Spleen (tissue), 11 donors: Measurements from ENCODE around the gene COL8A1. TPM values are rescaled to one million over a fixed set of nuclear protein-coding genes. Genes with fewer than 3 reads are reported as not detected.

Experiments used
- DNase-seq: peaks from one replicate; pipeline ENCODE4 v3.0.0-alpha.2; 2020
- H3K27ac ChIP-seq, 8 donors: fragments of 200-600 bp; sonication (generic) in 7 of 8; 1 replicate in 4 of 8; 2 replicates in 4 of 8; pipeline versions ENCODE4 v1.5.0 to v1.8.0; 2016 to 2021; ENCODE audit warnings: inconsistent platforms in 4 of 8, mild to moderate bottlenecking in 4 of 8, moderate library complexity in 1 of 8
- H3K27me3 ChIP-seq, 7 donors: fragments of 200-600 bp; sonication (generic) in 6 of 7; replicated peaks in 1 of 7; 1 replicate in 4 of 7; 2 replicates in 3 of 7; pipeline versions ENCODE4 v1.5.0 to v1.8.0; 2016 to 2021; ENCODE audit warnings: inconsistent platforms in 3 of 7, mild to moderate bottlenecking in 1 of 7
- H3K36me3 ChIP-seq, 6 donors: fragments of 200-600 bp; sonication (generic) in 5 of 6; 1 replicate in 4 of 6; 2 replicates in 2 of 6; pipeline versions ENCODE4 v1.5.0 to v1.8.0; 2016 to 2021; ENCODE audit warnings: inconsistent platforms in 2 of 6
- H3K4me1 ChIP-seq, 6 donors: fragments of 200-600 bp; sonication (generic) in 5 of 6; 1 replicate in 3 of 6; 2 replicates in 3 of 6; pipeline versions ENCODE4 v1.5.0 to v1.8.0; 2016 to 2021; ENCODE audit warnings: inconsistent platforms in 3 of 6
- H3K4me3 ChIP-seq, 8 donors: fragments of 200-600 bp; sonication (generic) in 7 of 8; 1 replicate in 4 of 8; 2 replicates in 4 of 8; pipeline versions ENCODE4 v1.5.0 to v1.8.0; 2016 to 2021; ENCODE audit warnings: inconsistent platforms in 4 of 8, mild to moderate bottlenecking in 4 of 8, moderate library complexity in 2 of 8
- H3K9me3 ChIP-seq, 8 donors: fragments of 200-600 bp; sonication (generic) in 7 of 8; 1 replicate in 4 of 8; 2 replicates in 4 of 8; pipeline versions ENCODE4 v1.5.0 to v1.8.0; 2016 to 2021; ENCODE audit warnings: inconsistent platforms in 4 of 8
- POLR2A ChIP-seq, 3 donors: fragments of 450-650 bp; IDR thresholded peaks; one replicate each; pipeline ENCODE4 v1.5.1; 2017; ENCODE audit warnings: antibody characterized with exemption in 3 of 3, mild to moderate bottlenecking in 1 of 3
- POLR2AphosphoS5 ChIP-seq, 3 donors: sonication (generic); formaldehyde crosslinking; IDR thresholded peaks; one replicate each; pipeline ENCODE4 v1.5.1; 2017; ENCODE audit warnings: antibody characterized with exemption in 3 of 3
- WGBS, 5 donors: extraction: QIAGEN DNeasy Blood & Tissue Kit in 3 of 5; methylation state at CpG; one replicate each; pipeline versions ENCODE4 v1.1.5 to v1.1.7; 2013 to 2018; 5-methylcytosine and 5-hydroxymethylcytosine counted together
- intact Hi-C: fragments of 100-400 bp; cut with DNase I; formaldehyde crosslinking; loops from one replicate; pipeline ENCODE4 v1.15.0; 2023; ENCODE audit warnings: low total_unique reads
- polyA plus RNA-seq, 3 donors: library from polyadenylated mRNA; stranded (reverse); fragments of 200-250 nt; gene quantifications; one replicate each; pipeline ENCODE4 v1.2.1, GENCODE V29; 2013
- total RNA-seq, 7 donors: library from RNA; depleted of rRNA in 3 of 7; stranded (reverse); fragments of >200 nt in 3 of 7; fragmentation: NEBNext Ultra II Directional in 4 of 7; extraction: Animal tissue kit (Norgen Biotek cat#: 25700) in 4 of 7; gene quantifications; one replicate each; pipeline versions ENCODE4 v1.1.0 to v1.2.1, GENCODE V29; 2016 to 2021
- TF ChIP-seq, protein P1 (sequence below), 11 experiments: fragments of 200-600 bp in 7 of 11; fragments of 450-650 bp in 4 of 11; sonication (generic) in 4 of 11; IDR thresholded peaks in 8 of 11; conservative IDR thresholded peaks in 3 of 11; 1 replicate in 7 of 11; 2 replicates in 4 of 11; pipeline versions ENCODE4 v1.4.0 to v1.8.0; 2016 to 2021; ENCODE audit warnings: antibody characterized with exemption in 11 of 11, inconsistent platforms in 4 of 11, mild to moderate bottlenecking in 1 of 11
- donor health status: healthy with polysubstance abuse.
- donor health status: DM: no; HTN: no; CAD: no; lungs with moderate emphysema.
- donor health status: DM: no; HTN: no; CAD: no.
- donor health status: Bipolar disorder and iron deficiency.
- donor health status: healthy.
- donor health status: DM: no; HTN: no; CAD: no.
- donor health status: DM: yes; HTN: yes; CAD: no.

COL8A1 gene
- total and polyA plus RNA-seq, 10 donors = 0.22 to 3.1 (median 1.4) TPM

DNA sequence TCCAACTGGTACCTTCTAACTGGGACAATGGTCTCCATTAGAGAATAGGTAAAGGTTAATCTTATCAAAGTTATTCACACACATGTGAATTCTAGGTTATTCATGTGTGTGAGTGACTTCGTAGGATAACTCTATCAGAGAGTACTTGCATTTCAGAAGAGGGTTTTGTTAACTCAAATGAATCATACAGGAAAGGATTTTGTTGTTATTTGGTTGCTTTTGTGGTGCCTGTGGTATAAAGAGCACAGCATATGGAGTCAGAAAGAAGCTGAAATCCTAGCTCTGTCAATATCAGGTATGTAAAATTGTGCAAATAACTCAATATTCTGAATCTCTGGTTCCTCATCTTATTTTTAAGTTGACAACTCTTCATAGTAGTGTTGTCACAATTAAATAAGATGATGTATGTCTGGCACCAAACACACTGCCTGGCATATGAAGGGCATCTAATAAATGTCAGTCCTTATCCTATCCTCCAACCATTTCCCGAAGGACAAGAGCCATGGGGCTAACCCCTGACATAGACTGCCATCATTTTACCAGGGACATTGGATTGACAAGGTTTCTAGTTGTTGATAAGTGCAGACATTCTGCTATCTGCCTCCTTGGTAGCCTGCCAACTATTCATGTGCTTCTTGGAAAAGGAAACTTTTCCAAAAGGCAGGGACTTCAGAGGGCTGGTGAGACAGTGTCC lies 130.6 kb downstream of the COL8A1 start:
- H3K9me3 ChIP-seq = no peaks in the 10 kb centered on the region
- no peak for DNase-seq
- no peak overlapping the region for H3K27ac ChIP-seq
- TF ChIP-seq, protein P1, sequence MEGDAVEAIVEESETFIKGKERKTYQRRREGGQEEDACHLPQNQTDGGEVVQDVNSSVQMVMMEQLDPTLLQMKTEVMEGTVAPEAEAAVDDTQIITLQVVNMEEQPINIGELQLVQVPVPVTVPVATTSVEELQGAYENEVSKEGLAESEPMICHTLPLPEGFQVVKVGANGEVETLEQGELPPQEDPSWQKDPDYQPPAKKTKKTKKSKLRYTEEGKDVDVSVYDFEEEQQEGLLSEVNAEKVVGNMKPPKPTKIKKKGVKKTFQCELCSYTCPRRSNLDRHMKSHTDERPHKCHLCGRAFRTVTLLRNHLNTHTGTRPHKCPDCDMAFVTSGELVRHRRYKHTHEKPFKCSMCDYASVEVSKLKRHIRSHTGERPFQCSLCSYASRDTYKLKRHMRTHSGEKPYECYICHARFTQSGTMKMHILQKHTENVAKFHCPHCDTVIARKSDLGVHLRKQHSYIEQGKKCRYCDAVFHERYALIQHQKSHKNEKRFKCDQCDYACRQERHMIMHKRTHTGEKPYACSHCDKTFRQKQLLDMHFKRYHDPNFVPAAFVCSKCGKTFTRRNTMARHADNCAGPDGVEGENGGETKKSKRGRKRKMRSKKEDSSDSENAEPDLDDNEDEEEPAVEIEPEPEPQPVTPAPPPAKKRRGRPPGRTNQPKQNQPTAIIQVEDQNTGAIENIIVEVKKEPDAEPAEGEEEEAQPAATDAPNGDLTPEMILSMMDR (IDR thresholded peaks at IDR 0.05 in 8 of 11, conservative IDR thresholded peaks at IDR 0.05 in 3 of 11) = no peak
- TF ChIP-seq POLR2A (IDR thresholded peaks at IDR 0.05) = no peak
- TF ChIP-seq POLR2AphosphoS5 (IDR thresholded peaks at IDR 0.05) = no peak
- no peak overlapping the region for H3K4me3 ChIP-seq
- intact Hi-C loops = no loop called here
- H3K36me3 ChIP-seq = no peaks in the 10 kb centered on the region
- no peaks in the 10 kb centered on the region for H3K27me3 ChIP-seq
- 63 to 77% (median 75%) methylated on average over 2 of the region's 2 CpGs for WGBS, 5 donors
- no peaks in the 10 kb centered on the region for H3K4me1 ChIP-seq

DNA sequence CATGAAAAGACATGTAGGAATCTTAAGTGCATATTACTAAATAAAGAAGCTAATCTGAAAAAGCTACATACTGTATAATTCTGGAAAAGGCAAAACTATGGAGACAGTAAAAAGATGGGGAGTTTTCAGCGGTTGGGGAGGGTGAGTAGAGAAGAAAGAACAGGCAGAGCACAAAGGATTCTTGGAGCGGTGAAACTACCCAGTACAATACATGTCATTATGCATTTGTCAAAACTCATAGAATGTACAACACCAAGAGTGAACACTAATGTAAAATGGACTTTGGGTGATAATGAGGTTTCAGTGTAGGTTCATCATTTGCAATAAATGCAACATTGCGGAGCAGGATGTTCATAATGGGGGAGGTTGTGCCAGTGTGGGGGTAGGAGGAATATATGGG lies 133.8 kb downstream of the COL8A1 start:
- no peak for TF ChIP-seq POLR2AphosphoS5 (IDR thresholded peaks at IDR 0.05)
- TF ChIP-seq, protein P1 (IDR thresholded peaks at IDR 0.05 in 8 of 11, conservative IDR thresholded peaks at IDR 0.05 in 3 of 11) = no peak
- intact Hi-C loops = no loop called here
- 89 to 93% (median 92%) methylated on average over 3 of the region's 3 CpGs for WGBS, 5 donors

DNA sequence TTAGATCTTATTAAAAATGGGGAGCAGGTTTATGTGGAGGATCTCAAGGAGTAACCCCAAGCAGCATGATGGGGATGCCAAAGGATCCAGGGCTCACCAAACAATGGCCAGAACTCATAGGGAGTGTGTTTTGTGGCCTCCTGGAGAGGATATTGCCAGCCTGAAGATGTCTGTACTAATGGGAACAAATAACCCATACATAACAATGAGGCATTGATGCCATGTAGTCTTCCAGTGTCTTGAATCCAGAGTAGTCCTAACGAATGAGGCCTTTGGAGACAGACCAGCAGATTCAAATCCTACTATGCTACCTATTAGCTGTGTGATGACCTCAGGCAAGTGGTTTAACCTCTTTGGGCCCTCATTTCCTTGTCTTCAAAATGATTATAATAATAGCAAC lies 134.3 kb downstream of the COL8A1 start:
- H3K4me3 ChIP-seq = no peak overlapping the region
- no peaks in the 10 kb centered on the region for H3K36me3 ChIP-seq
- no peak for TF ChIP-seq POLR2AphosphoS5 (IDR thresholded peaks at IDR 0.05)
- TF ChIP-seq, protein P1 (IDR thresholded peaks at IDR 0.05 in 8 of 11, conservative IDR thresholded peaks at IDR 0.05 in 3 of 11) = no peak
- no peak for TF ChIP-seq POLR2A (IDR thresholded peaks at IDR 0.05)
- intact Hi-C loops = no loop called here
- 69 to 85% (median 76%) methylated on average over 1 of the region's 1 CpG for WGBS, 5 donors
- H3K4me1 ChIP-seq = no peaks in the 10 kb centered on the region
- peaks cover 0 to 8% (median 0%) of the 10 kb centered on the region in 7 donors for H3K27me3 ChIP-seq
- H3K27ac ChIP-seq = no peak overlapping the region
- H3K9me3 ChIP-seq = no peaks in the 10 kb centered on the region
- DNase-seq = no peak

More for the DNA sequence above, 133.8 kb downstream of the COL8A1 start:
- H3K4me3 ChIP-seq = no peak overlapping the region
- no peaks in the 10 kb centered on the region for H3K4me1 ChIP-seq
- H3K27me3 ChIP-seq = peaks cover 0 to 7% (median 0%) of the 10 kb centered on the region in 7 donors
- no peaks in the 10 kb centered on the region for H3K36me3 ChIP-seq
- no peak overlapping the region for H3K27ac ChIP-seq
- no peaks in the 10 kb centered on the region for H3K9me3 ChIP-seq
- no peak for DNase-seq

DNA sequence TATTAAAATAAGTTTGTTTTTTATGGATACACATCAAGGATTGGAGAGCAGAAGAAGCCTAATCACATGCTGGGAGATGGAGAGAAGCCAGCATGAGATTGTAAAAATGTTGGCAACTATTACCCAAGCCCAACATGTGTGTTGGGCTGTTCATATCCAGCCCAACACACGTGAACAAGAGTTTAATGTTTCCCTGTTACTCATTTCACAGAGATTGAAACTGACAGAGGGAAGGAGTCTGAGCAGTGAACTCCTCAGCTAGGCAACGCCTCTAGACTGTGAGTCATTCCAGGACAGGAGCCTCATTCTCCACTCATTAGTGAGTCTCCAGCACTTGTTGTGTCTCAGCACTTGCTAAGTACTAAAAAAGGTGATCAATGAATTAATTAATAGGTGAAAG lies 136.1 kb downstream of the COL8A1 start:
- Histone ChIP-seq H3K9me3 (no peaks in the 10 kb centered on the region), H3K27ac (no peak overlapping the region), H3K27me3 (peaks cover 0 to 8% (median 0%) of the 10 kb centered on the region in 7 donors), H3K36me3 (no peaks in the 10 kb centered on the region), H3K4me1 (no peaks in the 10 kb centered on the region), H3K4me3 (no peak overlapping the region)
- intact Hi-C loops = no loop called here
- DNase-seq = no peak
- 49 to 79% (median 61%) methylated on average over 2 of the region's 2 CpGs for WGBS, 5 donors
- no peak for TF ChIP-seq POLR2A (IDR thresholded peaks at IDR 0.05)
- TF ChIP-seq, protein P1 (IDR thresholded peaks at IDR 0.05 in 8 of 11, conservative IDR thresholded peaks at IDR 0.05 in 3 of 11) = no peak
- no peak for TF ChIP-seq POLR2AphosphoS5 (IDR thresholded peaks at IDR 0.05)
